A549 (cell line): Measurements from ENCODE around the gene YKT6.

Experiments
- CBX8 ChIP-seq: fragments of 200-600 bp; sonication (generic); IDR thresholded peaks from 2 replicates; pipeline ENCODE4 v1.6.1; 2016
- CHD2 ChIP-seq: fragments of 150-350 bp; IDR thresholded peaks from 2 replicates; pipeline ENCODE4 v1.6.1; 2014; ENCODE audit warnings: low read length; ENCODE audit not compliant: partially characterized antibody
- EP300 ChIP-seq, 2 experiments: fragments of >200 bp; sonication (Bioruptor Twin); formaldehyde crosslinking; IDR thresholded peaks; 2 replicates in 1 of 2; 3 replicates in 1 of 2; pipeline ENCODE4 v1.6.1; 2016 to 2017
- ESRRA ChIP-seq: fragments of 150-350 bp; IDR thresholded peaks from 2 replicates; pipeline ENCODE4 v1.6.1; 2014; ENCODE audit warnings: mild to moderate bottlenecking, low read length, borderline replicate concordance
- HES2 ChIP-seq: fragments of >200 bp; sonication (Bioruptor Twin); formaldehyde crosslinking; IDR thresholded peaks from 2 replicates; pipeline ENCODE4 v1.6.1; 2016
- POLR2A ChIP-seq: IDR thresholded peaks from 2 replicates; pipeline ENCODE4 v1.6.1; 2012; ENCODE audit warnings: mild to moderate bottlenecking, low read length
- RAD21 ChIP-seq, 2 experiments: fragments of >200 bp in 1 of 2; sonication (Bioruptor Twin) in 1 of 2; formaldehyde crosslinking in 1 of 2; IDR thresholded peaks in 1 of 2; conservative IDR thresholded peaks in 1 of 2; 2 replicates in 1 of 2; 3 replicates in 1 of 2; pipeline ENCODE4 v1.6.1; 2012 to 2018; ENCODE audit warnings: inconsistent platforms in 1 of 2
- RCOR1 ChIP-seq: fragments of 150-350 bp; IDR thresholded peaks from 2 replicates; pipeline ENCODE4 v1.6.1; 2014; ENCODE audit warnings: antibody characterized with exemption, low read length, low read depth
- REST ChIP-seq: fragments of 200-600 bp; sonication (generic); IDR thresholded peaks from 2 replicates; pipeline ENCODE4 v1.6.1; 2016; ENCODE audit warnings: antibody characterized with exemption, mild to moderate bottlenecking, moderate library complexity
- TF ChIP-seq, protein P1 (sequence below): fragments of >200 bp; sonication (Bioruptor Twin); formaldehyde crosslinking; IDR thresholded peaks from 3 replicates; pipeline ENCODE4 v1.5.1; 2016
- TF ChIP-seq, protein P2 (sequence below): fragments of 250-450 bp; sonication (Bioruptor Pico); IDR thresholded peaks from 2 replicates; pipeline ENCODE4 v1.5.0; 2020; ENCODE audit warnings: low read depth, mild to moderate bottlenecking, moderate library complexity

- TF ChIP-seq POLR2A, result no peak
- TF ChIP-seq, protein P1, sequence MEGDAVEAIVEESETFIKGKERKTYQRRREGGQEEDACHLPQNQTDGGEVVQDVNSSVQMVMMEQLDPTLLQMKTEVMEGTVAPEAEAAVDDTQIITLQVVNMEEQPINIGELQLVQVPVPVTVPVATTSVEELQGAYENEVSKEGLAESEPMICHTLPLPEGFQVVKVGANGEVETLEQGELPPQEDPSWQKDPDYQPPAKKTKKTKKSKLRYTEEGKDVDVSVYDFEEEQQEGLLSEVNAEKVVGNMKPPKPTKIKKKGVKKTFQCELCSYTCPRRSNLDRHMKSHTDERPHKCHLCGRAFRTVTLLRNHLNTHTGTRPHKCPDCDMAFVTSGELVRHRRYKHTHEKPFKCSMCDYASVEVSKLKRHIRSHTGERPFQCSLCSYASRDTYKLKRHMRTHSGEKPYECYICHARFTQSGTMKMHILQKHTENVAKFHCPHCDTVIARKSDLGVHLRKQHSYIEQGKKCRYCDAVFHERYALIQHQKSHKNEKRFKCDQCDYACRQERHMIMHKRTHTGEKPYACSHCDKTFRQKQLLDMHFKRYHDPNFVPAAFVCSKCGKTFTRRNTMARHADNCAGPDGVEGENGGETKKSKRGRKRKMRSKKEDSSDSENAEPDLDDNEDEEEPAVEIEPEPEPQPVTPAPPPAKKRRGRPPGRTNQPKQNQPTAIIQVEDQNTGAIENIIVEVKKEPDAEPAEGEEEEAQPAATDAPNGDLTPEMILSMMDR, result no peak
- no peak for TF ChIP-seq RAD21 (conservative IDR thresholded peaks at IDR 0.05 in 1 of 2, IDR thresholded peaks at IDR 0.05 in 1 of 2)
- no peak for TF ChIP-seq REST
- no peak for TF ChIP-seq CHD2
- TF ChIP-seq, protein P2, sequence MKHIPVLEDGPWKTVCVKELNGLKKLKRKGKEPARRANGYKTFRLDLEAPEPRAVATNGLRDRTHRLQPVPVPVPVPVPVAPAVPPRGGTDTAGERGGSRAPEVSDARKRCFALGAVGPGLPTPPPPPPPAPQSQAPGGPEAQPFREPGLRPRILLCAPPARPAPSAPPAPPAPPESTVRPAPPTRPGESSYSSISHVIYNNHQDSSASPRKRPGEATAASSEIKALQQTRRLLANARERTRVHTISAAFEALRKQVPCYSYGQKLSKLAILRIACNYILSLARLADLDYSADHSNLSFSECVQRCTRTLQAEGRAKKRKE (CRISPR knock-in tag), result no peak
- no peak for TF ChIP-seq EP300 (IDR thresholded peaks at IDR 0.05)
- TF ChIP-seq HES2, result no peak
- no peak for TF ChIP-seq RCOR1
- TF ChIP-seq CBX8, result no peak
- TF ChIP-seq ESRRA, result no peak
These were observed 43.4 kb upstream of the YKT6 start for GRCh38 chr7:44157116-44158080.
